ENCODE measurements around the gene THYN1. TPM values are rescaled to one million over a fixed set of nuclear protein-coding genes. Genes with fewer than 3 reads are reported as not detected.
A peak's percentile ranks its signal among the peaks of the same experiment; 100 is the strongest.

Gene THYN1
- polyA plus RNA-seq, 1 experiment = 80.8 TPM

GRCh38 chr11:134267966-134268365 lies 14.8 kb upstream of the THYN1 start:
- POLR2A ChIA-PET = no interaction called here
- no peak for DNase-seq (ENCODE audit: low read depth, low spot score)
- no peak overlapping the region for H3K4me3 ChIP-seq (ENCODE audit: low read depth, low read length)
- no peak overlapping the region for H3K27ac ChIP-seq (ENCODE audit: low read depth, low read length)
- peaks cover 11% of the 10 kb centered on the region for H3K27me3 ChIP-seq (ENCODE audit: control insufficient read depth, insufficient read depth, low read length)
- no peaks in the 10 kb centered on the region for H3K9me3 ChIP-seq (ENCODE audit: control insufficient read depth, insufficient read depth, low read length)
- CTCF ChIA-PET = interaction anchor here (1.3 kb wide), 1 partner anchor 15 kb away, joined by 3 read pairs; the partner anchor contains the start of genes ACAD8 and THYN1
- TF ChIP-seq CTCF (IDR thresholded peaks at IDR 0.05; ENCODE audit: low read depth, low read length) = no peak

- TF ChIP-seq CTCF (IDR thresholded peaks at IDR 0.05; ENCODE audit: low read depth, low read length) = no peak
- no peak for DNase-seq (ENCODE audit: low read depth, low spot score)
- no peaks in the 10 kb centered on the region for H3K9me3 ChIP-seq (ENCODE audit: control insufficient read depth, insufficient read depth, low read length)
- ChIA-PET CTCF (interaction anchor here (1.3 kb wide), 2 partner anchors 14 to 340 kb away, joined by 3 to 4 read pairs; partner anchors contain the start of genes ACAD8 and THYN1), POLR2A (interaction anchor here (1.2 kb wide), 1 partner anchor 43 kb away, joined by 8 read pairs; the partner anchor contains the start of genes NCAPD3 and VPS26B)
- H3K4me3 ChIP-seq (ENCODE audit: low read depth, low read length) = no peak overlapping the region
- no peak overlapping the region for H3K27ac ChIP-seq (ENCODE audit: low read depth, low read length)
- peaks cover 6% of the 10 kb centered on the region for H3K27me3 ChIP-seq (ENCODE audit: control insufficient read depth, insufficient read depth, low read length)
Measured at GRCh38 chr11:134267461-134267860, 14.3 kb upstream of the THYN1 start.

GRCh38 chr11:134266841-134267251 lies 13.7 kb upstream of the THYN1 start:
- Histone ChIP-seq H3K4me3 (ENCODE audit: low read depth, low read length) (no peak overlapping the region), H3K27me3 (ENCODE audit: control insufficient read depth, insufficient read depth, low read length) (peaks cover 3% of the 10 kb centered on the region), H3K27ac (ENCODE audit: low read depth, low read length) (no peak overlapping the region), H3K9me3 (ENCODE audit: control insufficient read depth, insufficient read depth, low read length) (no peaks in the 10 kb centered on the region)
- ChIA-PET POLR2A (interaction anchor here (1.2 kb wide), 1 partner anchor 43 kb away, joined by 8 read pairs; the partner anchor contains the start of genes NCAPD3 and VPS26B), CTCF (interaction anchor here (1.3 kb wide), 1 partner anchor 339 kb away, joined by 4 read pairs; no protein-coding TSS in a partner anchor)
- TF ChIP-seq CTCF (IDR thresholded peaks at IDR 0.05; ENCODE audit: low read depth, low read length) = no peak
- peak; percentile 47 for DNase-seq (ENCODE audit: low read depth, low spot score)

- Histone ChIP-seq H3K4me3 (ENCODE audit: low read depth, low read length) (no peak overlapping the region), H3K27me3 (ENCODE audit: control insufficient read depth, insufficient read depth, low read length) (peaks cover 3% of the 10 kb centered on the region), H3K9me3 (ENCODE audit: control insufficient read depth, insufficient read depth, low read length) (no peaks in the 10 kb centered on the region), H3K27ac (ENCODE audit: low read depth, low read length) (no peak overlapping the region)
- DNase-seq (ENCODE audit: low read depth, low spot score) = no peak
- CTCF ChIA-PET = interaction anchor here (1.3 kb wide), 1 partner anchor 339 kb away, joined by 4 read pairs; no protein-coding TSS in a partner anchor
- POLR2A ChIA-PET = interaction anchor here (0.6 to 1.2 kb wide), 2 partner anchors 42 to 63 kb away, joined by 3 to 8 read pairs; partner anchors contain the start of genes NCAPD3 and VPS26B
- no peak for TF ChIP-seq CTCF (IDR thresholded peaks at IDR 0.05; ENCODE audit: low read depth, low read length)
Measured at GRCh38 chr11:134266440-134266839, 13.3 kb upstream of the THYN1 start.

GRCh38 chr11:134264966-134265764 lies 12.0 kb upstream of the THYN1 start:
- ChIA-PET CTCF (no interaction called here), POLR2A (no interaction called here)
- Histone ChIP-seq H3K27ac (ENCODE audit: low read depth, low read length) (no peak overlapping the region), H3K27me3 (ENCODE audit: control insufficient read depth, insufficient read depth, low read length) (no peaks in the 10 kb centered on the region), H3K4me3 (ENCODE audit: low read depth, low read length) (no peak overlapping the region), H3K9me3 (ENCODE audit: control insufficient read depth, insufficient read depth, low read length) (no peaks in the 10 kb centered on the region)
- TF ChIP-seq CTCF (IDR thresholded peaks at IDR 0.05; ENCODE audit: low read depth, low read length) = no peak
- DNase-seq (ENCODE audit: low read depth, low spot score) = no peak

Measured in AG04450 (cell line).